NT2/D1 (cell line): ENCODE data around the gene RRP15.

Source experiments
- DNase-seq: peaks from one replicate; pipeline ENCODE4 v3.0.0-alpha.2; 2011; ENCODE audit warnings: low read depth, low spot score
- H3K27me3 ChIP-seq: 2 replicates; pipeline ENCODE4 v1.6.0; 2011; ENCODE audit warnings: mild to moderate bottlenecking; ENCODE audit not compliant: insufficient read length, insufficient read depth
- H3K36me3 ChIP-seq: 2 replicates; pipeline ENCODE4 v1.6.1; 2011; ENCODE audit warnings: mild to moderate bottlenecking, low read length, mixed read lengths; ENCODE audit not compliant: insufficient read depth, insufficient read length
- H3K4me1 ChIP-seq: 2 replicates; pipeline ENCODE4 v1.5.1; 2011; ENCODE audit not compliant: insufficient read depth, insufficient read length
- H3K4me3 ChIP-seq: 2 replicates; pipeline ENCODE4 v1.5.1; 2011; ENCODE audit warnings: low read depth; ENCODE audit not compliant: insufficient read length
- H3K9ac ChIP-seq: 2 replicates; pipeline ENCODE4 v1.6.0; 2011; ENCODE audit warnings: low read depth; ENCODE audit not compliant: insufficient read length
- H3K9me3 ChIP-seq: 2 replicates; pipeline ENCODE4 v1.5.1; 2011; ENCODE audit warnings: mild to moderate bottlenecking, low read length; ENCODE audit not compliant: insufficient read depth
- SUZ12 ChIP-seq: IDR thresholded peaks from 2 replicates; pipeline ENCODE4 v1.6.1; 2011; ENCODE audit not compliant: insufficient read length, insufficient read depth; ENCODE audit errors: extremely low read depth
- YY1 ChIP-seq: IDR thresholded peaks from 2 replicates; pipeline ENCODE4 v1.6.1; 2011; ENCODE audit not compliant: insufficient read length, insufficient read depth
- ZNF274 ChIP-seq: IDR thresholded peaks from 2 replicates; pipeline ENCODE4 v1.6.1; 2011; ENCODE audit warnings: mild to moderate bottlenecking, low read depth, low read length

Gene RRP15

GRCh38 chr1:218324226-218324580 is 39.1 kb downstream of the RRP15 start:
- no peak for DNase-seq
- Histone ChIP-seq H3K9ac (no peak overlapping the region), H3K36me3 (peaks cover 25% of the 10 kb centered on the region), H3K9me3 (no peaks in the 10 kb centered on the region), H3K4me1 (no peaks in the 10 kb centered on the region), H3K27me3 (no peaks in the 10 kb centered on the region), H3K4me3 (no peak overlapping the region)
- no peak for TF ChIP-seq YY1
- TF ChIP-seq SUZ12: no peak
- no peak for TF ChIP-seq ZNF274

GRCh38 chr1:218328769-218329168 is 43.7 kb downstream of the RRP15 start:
- TF ChIP-seq YY1 (no peak), SUZ12 (no peak), ZNF274 (no peak)
- Histone ChIP-seq H3K4me1 (no peaks in the 10 kb centered on the region), H3K36me3 (peaks cover 28% of the 10 kb centered on the region), H3K4me3 (no peak overlapping the region), H3K9ac (no peak overlapping the region), H3K27me3 (no peaks in the 10 kb centered on the region), H3K9me3 (no peaks in the 10 kb centered on the region)
- no peak for DNase-seq

- Histone ChIP-seq H3K9ac (no peak overlapping the region), H3K9me3 (no peaks in the 10 kb centered on the region), H3K4me1 (no peaks in the 10 kb centered on the region), H3K4me3 (no peak overlapping the region), H3K27me3 (no peaks in the 10 kb centered on the region), H3K36me3 (peaks cover 22% of the 10 kb centered on the region)
- TF ChIP-seq SUZ12: no peak
- TF ChIP-seq ZNF274: no peak
- no peak for TF ChIP-seq YY1
- DNase-seq: no peak
Observed at GRCh38 chr1:218330043-218330623, 45.0 kb downstream of the RRP15 start.

- Histone ChIP-seq H3K4me3 (no peak overlapping the region), H3K9ac (no peak overlapping the region), H3K4me1 (no peaks in the 10 kb centered on the region), H3K27me3 (no peaks in the 10 kb centered on the region), H3K36me3 (peaks cover 22% of the 10 kb centered on the region), H3K9me3 (no peaks in the 10 kb centered on the region)
- TF ChIP-seq SUZ12 (no peak), YY1 (no peak), ZNF274 (no peak)
- no peak for DNase-seq
Observed at GRCh38 chr1:218332416-218332815, 47.3 kb downstream of the RRP15 start.

GRCh38 chr1:218336328-218336727 is 51.2 kb downstream of the RRP15 start:
- H3K9me3 ChIP-seq: no peaks in the 10 kb centered on the region
- peaks cover 13% of the 10 kb centered on the region for H3K36me3 ChIP-seq
- no peaks in the 10 kb centered on the region for H3K4me1 ChIP-seq
- H3K4me3 ChIP-seq: no peak overlapping the region
- TF ChIP-seq SUZ12 (no peak), ZNF274 (no peak), YY1 (no peak)
- no peaks in the 10 kb centered on the region for H3K27me3 ChIP-seq
- no peak overlapping the region for H3K9ac ChIP-seq
- no peak for DNase-seq

GRCh38 chr1:218339267-218339831 is 54.3 kb downstream of the RRP15 start:
- TF ChIP-seq ZNF274: no peak
- no peak for TF ChIP-seq YY1
- no peak for TF ChIP-seq SUZ12
- no peak for DNase-seq
- Histone ChIP-seq H3K4me1 (no peaks in the 10 kb centered on the region), H3K27me3 (peaks cover 11% of the 10 kb centered on the region), H3K9me3 (no peaks in the 10 kb centered on the region), H3K9ac (no peak overlapping the region), H3K36me3 (peaks cover 2% of the 10 kb centered on the region), H3K4me3 (no peak overlapping the region)

- DNase-seq: no peak
- TF ChIP-seq YY1 (no peak), SUZ12 (no peak), ZNF274 (no peak)
- Histone ChIP-seq H3K27me3 (peaks cover 31% of the 10 kb centered on the region), H3K4me3 (no peak overlapping the region), H3K9me3 (no peaks in the 10 kb centered on the region), H3K4me1 (no peaks in the 10 kb centered on the region), H3K36me3 (no peaks in the 10 kb centered on the region), H3K9ac (no peak overlapping the region)
Observed at GRCh38 chr1:218341325-218341724, 56.2 kb downstream of the RRP15 start.

- H3K27me3 ChIP-seq: peaks cover 38% of the 10 kb centered on the region
- no peaks in the 10 kb centered on the region for H3K4me1 ChIP-seq
- no peaks in the 10 kb centered on the region for H3K9me3 ChIP-seq
- H3K4me3 ChIP-seq: no peak overlapping the region
- H3K36me3 ChIP-seq: no peaks in the 10 kb centered on the region
- DNase-seq: no peak
- TF ChIP-seq YY1: no peak
- TF ChIP-seq SUZ12: no peak
- no peak for TF ChIP-seq ZNF274
- H3K9ac ChIP-seq: no peak overlapping the region
Observed at GRCh38 chr1:218342091-218342490, 57.0 kb downstream of the RRP15 start.
